HepG2 (cell line): ENCODE results near the gene CDC42BPG. TPM values are rescaled to one million over a fixed set of nuclear protein-coding genes. Genes with fewer than 3 reads are reported as not detected.

ENCODE experiments used
- ARHGAP35 ChIP-seq: sonication (generic); formaldehyde crosslinking; IDR thresholded peaks from 2 replicates; pipeline ENCODE4 v1.9.0; 2022; ENCODE audit warnings: mild to moderate bottlenecking, inconsistent platforms, moderate library complexity, missing genetic modification reagents, borderline replicate concordance
- CREB1 ChIP-seq, 2 experiments: fragments of 450-650 bp in 1 of 2; IDR thresholded peaks; 2 replicates each; pipeline ENCODE4 v1.6.1; 2016 to 2017; ENCODE audit warnings: control low read depth in 1 of 2, mild to moderate bottlenecking in 1 of 2, missing compliant biosample characterization in 1 of 2, missing genetic modification characterization in 1 of 2
- FOSL1 ChIP-seq: sonication (generic); formaldehyde crosslinking; IDR thresholded peaks from 2 replicates; pipeline ENCODE4 v1.9.0; 2021; ENCODE audit warnings: missing genetic modification reagents, borderline replicate concordance
- FOXO1 ChIP-seq: sonication (generic); formaldehyde crosslinking; IDR thresholded peaks from 2 replicates; pipeline ENCODE4 v1.4.0; 2020; ENCODE audit warnings: missing genetic modification reagents
- GABPA ChIP-seq, 2 experiments: IDR thresholded peaks; 2 replicates each; pipeline ENCODE4 v1.6.1; 2011 to 2016; ENCODE audit warnings: low read depth in 2 of 2, low read length in 1 of 2, missing biosample characterization in 1 of 2, missing genetic modification characterization in 1 of 2
- GATA4 ChIP-seq: sonication (generic); IDR thresholded peaks from 2 replicates; pipeline ENCODE4 v1.6.1; 2016; ENCODE audit warnings: antibody characterized with exemption, low read depth, borderline replicate concordance
- KLF9 ChIP-seq: IDR thresholded peaks from 2 replicates; pipeline ENCODE4 v1.6.1; 2016; ENCODE audit warnings: low read depth
- NCOA5 ChIP-seq: sonication (generic); formaldehyde crosslinking; IDR thresholded peaks from 2 replicates; pipeline ENCODE4 v1.4.0; 2020; ENCODE audit warnings: missing genetic modification reagents
- POGK ChIP-seq: sonication (generic); formaldehyde crosslinking; conservative IDR thresholded peaks from 2 replicates; pipeline ENCODE4 v1.8.0; 2022; ENCODE audit warnings: mild to moderate bottlenecking, moderate library complexity, missing genetic modification reagents
- SNAPC4 ChIP-seq: sonication (generic); formaldehyde crosslinking; IDR thresholded peaks from 2 replicates; pipeline ENCODE4 v1.4.0; 2020; ENCODE audit warnings: mild to moderate bottlenecking, missing genetic modification reagents
- SOX13 ChIP-seq, 3 experiments: fragments of 450-650 bp in 1 of 3; sonication (generic) in 1 of 3; formaldehyde crosslinking in 1 of 3; IDR thresholded peaks in 2 of 3; conservative IDR thresholded peaks in 1 of 3; 2 replicates each; pipeline versions ENCODE4 v1.5.0 to v1.6.1; 2016 to 2020; ENCODE audit warnings: antibody characterized with exemption in 1 of 3, mild to moderate bottlenecking in 1 of 3, missing compliant biosample characterization in 1 of 3, missing genetic modification reagents in 1 of 3, moderate library complexity in 1 of 3
- SP5 ChIP-seq: IDR thresholded peaks from 2 replicates; pipeline ENCODE4 v1.6.1; 2016; ENCODE audit warnings: low read depth, borderline replicate concordance
- TOPORS ChIP-seq: sonication (generic); formaldehyde crosslinking; IDR thresholded peaks from 2 replicates; pipeline ENCODE4 v1.8.0; 2023; ENCODE audit warnings: mild to moderate bottlenecking, missing genetic modification reagents
- ZNF646 ChIP-seq: sonication (generic); formaldehyde crosslinking; IDR thresholded peaks from 2 replicates; pipeline ENCODE4 v1.9.0; 2021; ENCODE audit warnings: mild to moderate bottlenecking, missing genetic modification reagents
- polyA plus RNA-seq, 8 experiments: library from polyadenylated mRNA; depleted of rRNA in 3 of 8; stranded (reverse) in 7 of 8; unstranded in 1 of 8; fragments of >200 nt; fragmentation: Illumina TruSeq in 4 of 8; extraction: Trizol in 4 of 8; gene quantifications; 2 replicates each; pipeline versions ENCODE4 v1.2.1 to v1.2.3, GENCODE V29; 2011 to 2016; ENCODE audit warnings: low read depth in 4 of 8, missing spikeins in 1 of 8, mixed read lengths in 1 of 8; ENCODE audit not compliant: insufficient read depth in 1 of 8
- total RNA-seq, 5 experiments: library from RNA; depleted of rRNA; stranded (reverse); fragments of >200 nt; fragmentation: Illumina TruSeq; extraction: Trizol; gene quantifications; 2 replicates each; pipeline ENCODE4 v1.2.3, GENCODE V29; 2016; ENCODE audit warnings: low read depth in 1 of 5

CDC42BPG gene
- total and polyA plus RNA-seq, 2 of the 13 experiments (the other 11 are each of a cell fraction or from before 2014, with no cell fraction given): 0.55 to 1.4 TPM

GRCh38 chr11:64887757-64888405 is 43.4 kb upstream of the CDC42BPG start (continued):
- TF ChIP-seq ZNF646 (CRISPR knock-in tag): no peak
- TF ChIP-seq SP5 (CRISPR knock-in tag): peak; percentile 66
- no peak; the same call in 1 of the 2 replicates for TF ChIP-seq ARHGAP35
- TF ChIP-seq KLF9 (CRISPR knock-in tag): no peak
- no peak for TF ChIP-seq POGK (CRISPR knock-in tag)
- no peak for TF ChIP-seq FOXO1
- no peak for TF ChIP-seq FOSL1 (CRISPR knock-in tag)
- TF ChIP-seq GATA4: no peak
- no peak for TF ChIP-seq GABPA (IDR thresholded peaks at IDR 0.05; ENCODE audit: low read depth, low read length)
- TF ChIP-seq GABPA (CRISPR knock-in tag; IDR thresholded peaks at IDR 0.05; ENCODE audit: low read depth): peak; percentile 67
- TF ChIP-seq CREB1 (IDR thresholded peaks at IDR 0.05): no peak
- TF ChIP-seq CREB1 (CRISPR knock-in tag; IDR thresholded peaks at IDR 0.05): no peak
- TF ChIP-seq SNAPC4 (CRISPR knock-in tag): peak; percentile 71; the same call in 1 of the 2 replicates
- TF ChIP-seq SOX13 (IDR thresholded peaks at IDR 0.05): no peak; the same call in 1 of the 2 replicates
- peak in 1 of 2 experiments; percentile 7; a peak in 1 of 4 replicates for TF ChIP-seq SOX13 (CRISPR knock-in tag; conservative IDR thresholded peaks at IDR 0.05 in 1 of 2, IDR thresholded peaks at IDR 0.05 in 1 of 2)
- 0 out of 2 replicates have a peak, but pooled peaks have one; percentile 14 for TF ChIP-seq NCOA5
- TF ChIP-seq TOPORS (CRISPR knock-in tag): peak; percentile 61; the same call in 1 of the 2 replicates
